ENCODE measurements around the gene LGALS3BP. TPM values are rescaled to one million over a fixed set of nuclear protein-coding genes. Genes with fewer than 3 reads are reported as not detected.
A peak's percentile ranks its signal among the peaks of the same experiment; 100 is the strongest.

Gene LGALS3BP
- total RNA-seq, 1 donor from 2014 or later, result 24.3 TPM

DNA sequence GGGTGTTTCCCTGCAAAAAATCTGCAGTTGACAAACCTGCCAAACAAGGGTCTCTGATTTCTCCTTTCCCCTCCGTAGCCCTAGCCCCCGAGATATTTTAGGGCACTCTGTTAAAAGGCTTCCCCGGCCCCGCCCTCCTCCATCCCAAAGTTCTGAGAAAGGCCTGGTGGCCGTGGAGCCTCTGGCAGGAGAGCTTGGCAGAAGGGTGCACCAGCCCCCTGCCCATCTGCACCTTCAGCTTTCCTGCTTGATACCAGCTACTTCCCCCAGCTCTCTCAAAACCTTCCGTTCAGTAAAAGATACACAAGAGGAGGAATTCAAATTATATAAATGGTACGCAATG is 30.6 kb upstream of the LGALS3BP start:
- peaks cover 3% of the 10 kb centered on the region for H3K36me3 Mint-ChIP-seq (ENCODE audit: low read depth)
- peaks cover 32% of the 10 kb centered on the region for H3K4me1 Mint-ChIP-seq
- H3K27ac Mint-ChIP-seq (ENCODE audit: unreplicated experiment), result no peak overlapping the region
- H3K27me3 Mint-ChIP-seq (ENCODE audit: low read depth), result no peaks in the 10 kb centered on the region
- H3K9me3 Mint-ChIP-seq, result peaks cover 11% of the 10 kb centered on the region
- no peak for DNase-seq (ENCODE audit: low read depth, low spot score)
- H3K4me3 Mint-ChIP-seq, result peak overlapping the region; percentile 88
- TF ChIP-seq, protein P1, sequence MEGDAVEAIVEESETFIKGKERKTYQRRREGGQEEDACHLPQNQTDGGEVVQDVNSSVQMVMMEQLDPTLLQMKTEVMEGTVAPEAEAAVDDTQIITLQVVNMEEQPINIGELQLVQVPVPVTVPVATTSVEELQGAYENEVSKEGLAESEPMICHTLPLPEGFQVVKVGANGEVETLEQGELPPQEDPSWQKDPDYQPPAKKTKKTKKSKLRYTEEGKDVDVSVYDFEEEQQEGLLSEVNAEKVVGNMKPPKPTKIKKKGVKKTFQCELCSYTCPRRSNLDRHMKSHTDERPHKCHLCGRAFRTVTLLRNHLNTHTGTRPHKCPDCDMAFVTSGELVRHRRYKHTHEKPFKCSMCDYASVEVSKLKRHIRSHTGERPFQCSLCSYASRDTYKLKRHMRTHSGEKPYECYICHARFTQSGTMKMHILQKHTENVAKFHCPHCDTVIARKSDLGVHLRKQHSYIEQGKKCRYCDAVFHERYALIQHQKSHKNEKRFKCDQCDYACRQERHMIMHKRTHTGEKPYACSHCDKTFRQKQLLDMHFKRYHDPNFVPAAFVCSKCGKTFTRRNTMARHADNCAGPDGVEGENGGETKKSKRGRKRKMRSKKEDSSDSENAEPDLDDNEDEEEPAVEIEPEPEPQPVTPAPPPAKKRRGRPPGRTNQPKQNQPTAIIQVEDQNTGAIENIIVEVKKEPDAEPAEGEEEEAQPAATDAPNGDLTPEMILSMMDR (conservative IDR thresholded peaks at IDR 0.05), result no peak

GRCh38 chr17:79009397-79010303 is 29.9 kb upstream of the LGALS3BP start, which contains the start of gene CANT1:
Gene CANT1 (minus strand): TSS chr17:79009764. CDS start chr17:78997622, 12,142 bp downstream.
- TF ChIP-seq, protein P1 (conservative IDR thresholded peaks at IDR 0.05), result no peak
- Mint-ChIP-seq H3K36me3 (ENCODE audit: low read depth) (peaks cover 3% of the 10 kb centered on the region), H3K9me3 (peaks cover 11% of the 10 kb centered on the region), H3K27ac (ENCODE audit: unreplicated experiment) (peak within 1 kb of the TSS; percentile 95), H3K4me3 (peak within 1 kb of the TSS; percentile 93), H3K4me1 (peaks cover 32% of the 10 kb centered on the region), H3K27me3 (ENCODE audit: low read depth) (no peaks in the 10 kb centered on the region)
- DNase-seq (ENCODE audit: low read depth, low spot score), result peak; percentile 87

DNA sequence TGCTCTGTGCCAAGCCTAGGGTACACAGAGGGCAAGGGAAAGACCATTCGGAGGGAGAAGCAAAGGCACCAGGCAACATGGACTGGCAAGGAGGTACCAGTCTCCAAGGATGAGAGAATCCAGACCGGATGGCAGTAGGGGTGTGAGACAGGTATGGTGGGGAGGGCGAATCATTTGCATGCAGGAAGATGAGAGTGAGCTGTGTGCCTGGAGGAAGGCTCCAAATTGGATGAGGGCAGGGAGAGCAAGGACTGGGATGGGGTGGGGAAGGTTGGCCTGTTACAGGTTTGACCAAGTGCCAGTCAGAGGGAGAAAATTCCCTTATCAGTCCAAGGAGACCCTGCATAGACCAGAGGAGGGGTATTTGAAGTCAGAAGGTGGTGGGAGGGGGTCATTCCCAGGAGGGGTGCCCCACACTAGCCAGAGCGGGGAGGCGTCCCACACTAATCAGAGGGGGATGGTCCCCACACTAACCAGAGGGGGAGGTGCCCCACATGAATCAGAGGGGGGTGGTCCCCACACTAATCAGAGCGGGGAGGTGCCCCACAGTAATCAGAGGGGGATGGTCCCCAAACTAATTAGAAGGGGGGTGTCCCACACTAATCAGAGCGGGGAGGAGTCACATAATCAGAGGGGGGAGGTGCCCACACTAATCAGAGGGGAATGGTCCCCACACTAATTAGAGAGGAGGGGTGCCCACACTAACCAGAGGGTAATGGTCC is 29.1 kb upstream of the LGALS3BP start:
- H3K4me3 Mint-ChIP-seq, result peak overlapping the region; percentile 93
- H3K27me3 Mint-ChIP-seq (ENCODE audit: low read depth), result no peaks in the 10 kb centered on the region
- TF ChIP-seq, protein P1 (conservative IDR thresholded peaks at IDR 0.05), result no peak
- DNase-seq (ENCODE audit: low read depth, low spot score), result no peak
- H3K27ac Mint-ChIP-seq (ENCODE audit: unreplicated experiment), result peak overlapping the region; percentile 95
- peaks cover 8% of the 10 kb centered on the region for H3K9me3 Mint-ChIP-seq
- H3K36me3 Mint-ChIP-seq (ENCODE audit: low read depth), result no peaks in the 10 kb centered on the region
- peaks cover 32% of the 10 kb centered on the region for H3K4me1 Mint-ChIP-seq

- TF ChIP-seq, protein P1 (conservative IDR thresholded peaks at IDR 0.05), result no peak
- H3K27me3 Mint-ChIP-seq (ENCODE audit: low read depth), result no peaks in the 10 kb centered on the region
- H3K27ac Mint-ChIP-seq (ENCODE audit: unreplicated experiment), result no peak overlapping the region
- peaks cover 3% of the 10 kb centered on the region for H3K9me3 Mint-ChIP-seq
- H3K36me3 Mint-ChIP-seq (ENCODE audit: low read depth), result no peaks in the 10 kb centered on the region
- peaks cover 32% of the 10 kb centered on the region for H3K4me1 Mint-ChIP-seq
- H3K4me3 Mint-ChIP-seq, result peak overlapping the region; percentile 93
- no peak for DNase-seq (ENCODE audit: low read depth, low spot score)
Measured at GRCh38 chr17:79007504-79008381, 28.0 kb upstream of the LGALS3BP start.
